NCI-H2227 (cell line): ENCODE measurements around the gene GPBP1L1.
A peak's percentile ranks its signal among the peaks of the same experiment; 100 is the strongest.
"Not testable (repeated sequence)": the region's sequence is repeated elsewhere in the genome, so short reads cannot be mapped to it uniquely, and the experiment has no call there.

Experiments used
- DNase-seq: peaks from one replicate; lab custom pipeline; 2025; ENCODE audit not compliant: unreplicated experiment; lab: John Stamatoyannopoulos, UW

The GPBP1L1 gene

DNA sequence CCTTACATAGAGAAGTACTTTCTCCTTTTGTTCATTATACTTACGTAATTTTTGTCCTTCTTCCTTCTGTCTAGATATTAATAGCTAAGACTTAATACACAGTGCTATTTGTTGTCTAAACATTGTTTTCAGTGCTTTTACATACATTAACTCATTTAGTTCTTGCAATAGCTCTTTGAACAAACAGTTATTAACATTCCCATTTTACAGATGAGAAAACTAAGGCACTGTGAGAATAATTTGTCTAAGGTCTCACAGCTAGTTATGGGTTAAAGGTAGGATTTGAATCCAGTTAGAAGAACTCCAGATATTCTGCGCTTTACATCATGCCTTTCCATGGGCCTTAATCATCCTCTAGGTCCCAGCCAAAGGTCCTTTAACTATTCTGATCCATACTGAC, 82.1 kb downstream of the GPBP1L1 start:
- no peak for DNase-seq

DNA sequence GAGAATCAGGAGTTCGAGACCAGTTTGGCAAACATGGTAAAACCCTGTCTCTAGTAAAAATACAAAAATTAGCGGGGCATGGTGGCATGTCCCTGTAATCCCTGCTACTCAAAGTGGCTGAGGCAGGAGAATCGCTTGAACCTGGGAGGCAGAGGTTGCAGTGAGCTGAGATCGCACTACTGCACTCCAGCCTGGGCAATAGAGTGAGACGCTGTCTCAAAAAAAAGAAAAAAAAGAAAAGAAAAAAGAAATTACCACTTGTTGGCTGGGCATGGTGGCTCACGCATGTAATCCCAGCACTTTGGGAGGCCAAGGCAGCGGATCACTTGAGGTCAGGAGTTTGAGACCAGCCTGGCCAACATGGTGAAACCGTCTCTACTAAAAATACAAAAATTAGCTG, 89.6 kb downstream of the GPBP1L1 start:
- DNase-seq, result not testable (repeated sequence)

DNA sequence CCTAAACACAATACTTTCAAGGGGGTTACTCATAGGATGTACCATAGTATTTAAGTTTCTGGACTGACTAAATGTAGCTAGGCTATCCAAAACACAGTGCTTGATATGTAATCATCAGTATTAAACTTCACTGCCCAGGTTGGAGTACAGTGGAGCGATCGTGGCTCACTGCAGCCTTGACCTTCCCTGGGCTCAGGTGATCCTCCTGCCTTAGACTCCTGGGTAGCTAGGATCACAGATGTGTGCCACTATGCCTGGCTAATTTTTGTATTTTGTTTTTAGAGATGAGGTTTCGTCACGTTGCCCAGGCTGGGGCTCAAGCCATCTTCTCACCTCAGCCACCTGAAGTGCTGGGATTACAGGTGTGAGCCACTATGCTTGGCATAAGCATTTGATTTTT, 91.9 kb downstream of the GPBP1L1 start:
- DNase-seq, result no peak

DNA sequence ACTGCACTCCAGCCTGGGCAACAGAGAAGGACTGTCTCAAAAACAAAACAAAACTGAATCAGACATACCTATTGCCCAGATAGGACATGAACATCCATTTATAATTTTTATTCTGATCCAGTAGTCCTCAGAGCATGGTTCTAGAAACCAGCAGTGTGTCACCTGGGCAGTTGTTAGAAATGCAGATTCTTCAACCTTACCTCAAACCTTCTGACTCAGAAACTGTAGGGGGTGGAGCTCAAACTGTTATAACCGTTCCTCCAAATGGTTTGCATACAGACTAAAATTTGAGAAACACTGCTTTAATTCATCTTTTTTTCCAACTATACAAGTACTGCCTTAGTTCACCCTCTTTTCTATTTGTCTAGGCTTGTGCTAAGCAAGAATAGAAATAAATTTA, 96.5 kb downstream of the GPBP1L1 start:
- no peak for DNase-seq

DNA sequence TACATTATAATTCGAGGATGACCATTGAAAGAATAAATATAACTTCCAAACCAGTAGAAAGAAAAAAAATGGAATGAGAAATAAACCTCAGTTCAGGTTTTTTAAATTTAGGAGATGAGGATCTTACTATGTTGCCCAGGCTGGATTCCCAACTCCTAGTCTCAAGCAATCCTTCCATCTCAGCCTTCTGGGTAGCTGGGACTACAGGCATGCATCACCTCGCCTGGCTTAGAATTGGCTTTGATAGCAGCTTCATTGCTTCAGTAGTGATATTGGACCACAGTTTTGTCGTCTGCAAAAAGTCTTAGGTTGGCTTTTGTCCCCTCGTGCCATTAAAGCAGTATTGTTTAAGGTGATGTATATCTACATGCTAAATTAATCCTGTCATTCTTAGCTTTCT, 99.6 kb downstream of the GPBP1L1 start:
- no peak for DNase-seq

DNA sequence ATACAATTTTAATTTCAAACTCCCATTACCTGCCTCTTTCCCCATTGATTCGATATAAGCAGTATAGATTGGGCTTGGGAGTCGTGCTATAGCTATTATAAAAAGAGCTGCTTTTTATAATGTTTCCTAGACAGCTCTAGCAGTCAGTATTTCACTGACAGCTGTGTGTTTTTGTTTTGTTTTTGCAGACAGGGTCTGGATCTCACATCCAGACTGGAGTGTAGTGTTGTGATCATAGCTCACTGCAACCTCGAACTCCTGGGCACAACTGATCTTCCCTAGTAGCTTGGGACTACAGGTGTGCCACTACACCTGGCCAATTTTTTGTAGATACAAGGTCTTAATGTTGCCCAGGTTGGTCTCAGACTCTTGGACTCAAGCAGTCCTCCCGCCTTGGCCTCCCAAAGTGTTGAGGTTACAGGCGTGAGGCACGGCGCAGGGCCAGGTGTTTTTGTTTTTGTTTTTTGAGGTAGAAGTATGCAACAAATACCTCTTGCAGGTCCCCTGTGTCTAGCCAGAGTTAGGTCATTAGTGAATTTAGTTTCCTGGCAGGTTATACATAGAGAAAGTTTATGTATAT, 100.7 kb downstream of the GPBP1L1 start:
- DNase-seq, result no peak

DNA sequence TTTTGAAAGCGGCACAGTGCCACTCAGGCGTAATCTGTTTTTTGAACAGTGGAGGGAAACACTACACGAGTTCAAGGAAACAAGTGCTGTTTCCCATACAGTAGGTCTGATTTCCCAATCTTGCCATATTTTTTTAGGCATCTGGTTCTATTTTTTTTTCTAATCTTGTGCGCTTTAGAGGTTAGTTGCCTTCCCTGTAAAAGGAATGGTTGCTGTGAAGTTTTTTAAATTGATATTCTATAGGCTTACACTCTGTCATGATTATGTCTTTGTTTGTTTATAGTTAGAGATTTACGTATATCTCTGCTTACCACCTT, 101.3 kb downstream of the GPBP1L1 start:
- no peak for DNase-seq

DNA sequence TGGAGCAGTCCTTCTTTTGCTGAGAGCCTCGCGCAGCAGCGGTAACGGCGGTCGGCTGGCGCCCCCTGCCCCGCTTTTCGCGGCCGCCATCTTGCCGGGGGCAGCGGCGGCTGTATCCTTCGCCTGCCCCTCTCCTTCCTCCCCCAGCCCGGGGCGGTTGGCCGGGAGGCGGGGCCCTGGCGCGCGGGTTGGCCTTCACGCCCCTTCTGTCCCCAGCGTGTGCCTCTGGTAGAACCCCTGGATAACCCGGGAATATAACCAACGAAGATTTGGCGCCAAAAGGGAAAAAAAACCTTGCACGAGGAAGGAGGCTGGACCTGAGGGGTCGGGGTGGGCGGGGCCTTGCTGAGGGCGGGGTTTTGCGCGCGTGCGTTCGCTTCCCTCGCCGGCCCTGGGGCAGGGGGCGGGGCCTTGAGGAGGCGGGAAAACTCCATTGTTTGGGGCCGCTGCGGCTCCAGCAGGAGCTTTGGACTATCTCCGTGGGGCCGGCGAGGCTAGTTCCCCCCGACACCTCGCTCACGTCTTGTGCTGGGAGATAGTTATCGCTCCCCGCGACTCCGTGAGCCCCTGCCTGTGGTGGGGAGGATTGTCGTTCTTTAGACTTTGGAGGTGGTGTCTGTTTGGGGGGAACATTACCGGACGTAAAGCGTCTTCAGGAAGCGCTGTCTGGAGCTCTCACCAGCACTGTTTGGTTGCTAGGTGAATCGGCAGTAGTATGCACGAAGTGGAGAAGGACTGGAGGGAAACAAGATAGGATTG, 101.8 kb downstream of the GPBP1L1 start:
- peak; percentile 96 for DNase-seq

DNA sequence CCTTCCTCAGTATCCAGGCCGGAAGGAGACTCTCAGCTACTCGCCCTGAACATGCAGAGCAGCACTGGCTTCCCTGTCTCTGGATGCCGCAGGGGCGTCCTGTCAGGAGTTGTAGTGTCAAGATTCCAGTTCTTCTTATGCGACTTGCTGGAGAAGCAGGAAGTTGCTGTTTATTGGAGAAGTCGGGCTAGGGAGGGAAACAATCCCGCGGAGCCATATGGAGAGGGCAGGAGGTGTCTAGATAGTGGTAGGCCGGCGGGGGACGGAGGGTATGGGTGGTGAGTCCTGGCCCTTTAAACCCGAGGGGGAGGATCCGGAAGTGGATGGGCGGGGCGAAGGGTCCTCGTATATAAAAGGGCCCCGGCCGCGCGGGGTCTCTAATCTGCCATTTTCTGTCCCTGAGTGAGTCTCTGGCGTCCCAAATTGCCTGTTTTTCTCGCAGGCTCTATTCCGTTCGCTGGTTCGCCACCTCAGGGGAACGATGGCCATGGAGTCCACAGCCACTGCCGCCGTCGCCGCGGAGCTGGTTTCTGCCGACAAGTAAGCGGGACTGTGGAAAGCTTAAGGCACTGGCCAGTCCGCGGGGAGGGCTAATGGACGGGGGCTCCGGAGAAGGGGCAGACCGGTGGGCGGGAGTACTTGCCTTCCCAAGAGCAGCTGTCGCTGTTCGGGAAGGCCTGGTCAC, 102.5 kb downstream of the GPBP1L1 start, which contains the start of gene NASP:
Gene NASP (plus strand): TSS at position 376 of the 685 bp plus-strand sequence. CDS start 106 bp downstream, at position 482.
- peak; percentile 89 for DNase-seq

DNA sequence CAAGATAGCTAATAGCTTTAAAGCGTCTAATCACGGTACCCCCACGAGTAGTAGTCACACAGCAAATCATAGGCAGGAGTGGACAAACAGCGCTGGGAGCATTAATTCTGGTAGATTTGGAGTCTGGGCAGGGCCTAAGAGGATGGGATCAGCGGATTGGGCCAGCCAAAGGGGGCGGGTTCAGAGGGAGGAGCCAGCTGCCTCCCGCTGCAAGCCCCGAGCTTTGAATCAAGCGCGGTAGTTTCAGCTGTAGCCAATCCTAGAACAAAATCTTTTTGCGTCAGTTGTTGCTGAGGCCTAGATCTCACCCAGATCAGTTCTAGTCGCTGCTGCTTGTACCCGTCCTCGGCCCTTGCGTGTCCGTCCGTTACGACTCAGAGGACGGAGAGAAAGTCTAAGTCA, 103.1 kb downstream of the GPBP1L1 start:
- peak; percentile 97 for DNase-seq
